ENCODE data around the gene EPHB1.
"Not testable (repeated sequence)": the region's sequence is repeated elsewhere in the genome, so short reads cannot be mapped to it uniquely, and the experiment has no call there.

Gene EPHB1

DNA sequence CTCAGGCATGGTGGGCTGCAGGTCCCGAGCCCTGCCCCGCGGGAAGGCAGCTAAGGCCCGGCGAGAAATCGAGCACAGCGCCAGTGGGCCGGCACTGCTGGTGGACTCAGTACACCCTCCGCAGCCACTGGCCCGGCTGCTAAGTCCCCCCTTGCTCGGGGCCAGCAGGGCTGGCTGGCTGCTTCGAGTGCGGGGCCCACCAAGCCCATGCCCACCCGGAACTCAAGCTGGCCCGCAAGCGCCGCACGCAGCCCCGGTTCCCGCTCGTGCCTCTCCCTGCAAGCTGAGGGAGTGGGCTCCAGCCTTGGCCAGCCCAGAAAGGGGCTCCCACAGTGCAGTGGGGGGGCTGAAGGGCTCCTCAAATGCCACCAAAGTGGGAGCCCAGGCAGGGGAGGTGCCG, 244.5 kb downstream of the EPHB1 start:
- not testable (repeated sequence) for H3K27ac Mint-ChIP-seq, ATAC-seq, H3K9me3 Mint-ChIP-seq, H3K4me3 Mint-ChIP-seq, H3K4me1 Mint-ChIP-seq, DNase-seq
- peaks cover 18% of the 10 kb centered on the region for H3K27me3 Mint-ChIP-seq

GRCh38 chr3:135040321-135041240, 245.5 kb downstream of the EPHB1 start:
- peak; percentile 7 for ATAC-seq
- no peaks in the 10 kb centered on the region for H3K4me1 Mint-ChIP-seq
- no peak for DNase-seq

GRCh38 chr3:135041601-135042000, 246.5 kb downstream of the EPHB1 start:
- H3K4me1 Mint-ChIP-seq: no peaks in the 10 kb centered on the region
- no peak overlapping the region for H3K27ac Mint-ChIP-seq
- no peak overlapping the region for H3K4me3 Mint-ChIP-seq
- no peaks in the 10 kb centered on the region for H3K27me3 Mint-ChIP-seq
- ATAC-seq (no peak), DNase-seq (no peak)
- H3K9me3 Mint-ChIP-seq: no peaks in the 10 kb centered on the region

More at GRCh38 chr3:135040321-135041240, 245.5 kb downstream of the EPHB1 start:
- H3K27ac Mint-ChIP-seq: no peak overlapping the region
- H3K4me3 Mint-ChIP-seq: no peak overlapping the region
- no peaks in the 10 kb centered on the region for H3K9me3 Mint-ChIP-seq
- H3K27me3 Mint-ChIP-seq: peaks cover 9% of the 10 kb centered on the region

DNA sequence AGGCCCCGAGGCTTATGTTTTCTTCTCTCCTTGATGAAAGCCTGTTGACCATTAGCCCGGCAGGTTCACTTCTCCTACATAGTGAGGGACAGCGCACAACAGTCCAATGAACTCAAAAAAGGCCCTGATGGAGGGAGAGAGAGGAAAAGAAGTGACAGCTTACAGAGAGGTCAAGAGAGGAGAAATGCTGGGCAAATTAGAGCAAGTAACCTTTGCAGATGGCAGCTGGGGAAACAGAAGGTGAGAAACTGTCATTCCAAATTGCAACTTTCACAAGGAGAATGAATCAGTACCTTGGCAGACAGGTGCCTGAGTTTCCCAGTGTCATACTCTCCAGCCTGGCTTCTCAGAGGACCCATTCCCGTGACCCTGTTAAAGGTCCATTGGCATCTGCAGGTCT, 252.0 kb downstream of the EPHB1 start:
- H3K27me3 Mint-ChIP-seq: no peaks in the 10 kb centered on the region
- ATAC-seq (no peak), DNase-seq (no peak)
- H3K9me3 Mint-ChIP-seq: no peaks in the 10 kb centered on the region
- H3K4me3 Mint-ChIP-seq: no peak overlapping the region
- H3K4me1 Mint-ChIP-seq: no peaks in the 10 kb centered on the region
- H3K27ac Mint-ChIP-seq: no peak overlapping the region

DNA sequence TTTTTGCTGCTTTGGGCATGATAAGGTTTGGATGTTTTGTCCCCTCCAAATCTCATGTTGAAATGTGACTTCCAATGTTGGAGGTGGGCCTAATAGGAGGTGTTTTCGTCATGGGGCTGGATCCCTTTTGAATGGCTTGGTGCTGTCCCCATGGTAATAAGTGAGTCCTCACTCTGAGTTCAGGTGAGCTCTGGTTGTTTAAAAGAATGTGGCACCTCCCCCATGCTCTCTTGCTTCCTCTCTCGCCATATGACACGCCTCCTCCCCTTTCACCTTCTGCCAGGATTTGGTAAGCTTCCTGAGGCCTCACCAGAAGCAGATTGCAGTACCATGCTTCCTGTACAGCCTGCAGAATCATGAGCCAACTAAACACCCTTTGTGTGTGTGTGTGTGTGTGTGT, 255.5 kb downstream of the EPHB1 start:
- no peaks in the 10 kb centered on the region for H3K27me3 Mint-ChIP-seq

GRCh38 chr3:135051409-135051973, 256.4 kb downstream of the EPHB1 start:
- Mint-ChIP-seq H3K27ac (no peak overlapping the region), H3K9me3 (no peaks in the 10 kb centered on the region), H3K4me1 (no peaks in the 10 kb centered on the region), H3K27me3 (no peaks in the 10 kb centered on the region), H3K4me3 (no peak overlapping the region)
- no peak for ATAC-seq
- no peak for DNase-seq

More for the DNA sequence above, 255.5 kb downstream of the EPHB1 start:
- Mint-ChIP-seq H3K27ac (no peak overlapping the region), H3K4me1 (no peaks in the 10 kb centered on the region), H3K4me3 (no peak overlapping the region), H3K9me3 (no peaks in the 10 kb centered on the region)
- no peak for DNase-seq
- ATAC-seq: no peak

DNA sequence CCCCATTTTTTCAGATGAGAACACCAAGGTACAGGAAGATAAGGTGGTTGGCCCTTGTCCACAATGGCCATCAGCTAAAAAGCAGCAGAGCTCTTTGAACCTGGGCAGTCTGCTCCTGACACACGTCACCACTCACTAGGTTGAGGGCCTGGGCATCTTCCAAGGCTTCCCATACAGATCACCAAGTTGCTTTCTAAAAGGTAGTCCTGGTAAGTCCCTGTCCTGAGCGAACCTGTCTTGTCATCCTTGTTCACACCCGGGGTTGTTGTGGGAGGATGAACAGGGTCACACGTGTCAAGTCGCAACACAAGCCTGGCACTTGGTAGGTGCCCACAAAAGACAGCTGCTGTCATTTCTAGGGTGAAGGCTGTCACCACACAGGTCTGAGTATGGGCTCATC, 260.4 kb downstream of the EPHB1 start:
- no peaks in the 10 kb centered on the region for H3K27me3 Mint-ChIP-seq
- ATAC-seq: peak; percentile 14
- no peaks in the 10 kb centered on the region for H3K4me1 Mint-ChIP-seq
- DNase-seq: no peak
- no peak overlapping the region for H3K27ac Mint-ChIP-seq
- H3K4me3 Mint-ChIP-seq: no peak overlapping the region
- H3K9me3 Mint-ChIP-seq: no peaks in the 10 kb centered on the region

- ATAC-seq (peak; percentile 44), DNase-seq (no peak)
- no peaks in the 10 kb centered on the region for H3K9me3 Mint-ChIP-seq
- H3K27ac Mint-ChIP-seq: peak overlapping the region in 1 of 2 donors; percentile 89
- H3K4me3 Mint-ChIP-seq: no peak overlapping the region
- H3K27me3 Mint-ChIP-seq: no peaks in the 10 kb centered on the region
- H3K4me1 Mint-ChIP-seq: no peaks in the 10 kb centered on the region
Measured at GRCh38 chr3:135056084-135056730, 261.1 kb downstream of the EPHB1 start.

GRCh38 chr3:135056733-135057310, 261.8 kb downstream of the EPHB1 start:
- no peak overlapping the region for H3K4me3 Mint-ChIP-seq
- H3K9me3 Mint-ChIP-seq: no peaks in the 10 kb centered on the region
- no peak for DNase-seq
- H3K27me3 Mint-ChIP-seq: no peaks in the 10 kb centered on the region
- ATAC-seq: peak; percentile 21
- H3K27ac Mint-ChIP-seq: no peak overlapping the region
- H3K4me1 Mint-ChIP-seq: no peaks in the 10 kb centered on the region

GRCh38 chr3:135057996-135058395, 262.9 kb downstream of the EPHB1 start:
- peak; percentile 25 for ATAC-seq
- no peak overlapping the region for H3K27ac Mint-ChIP-seq
- H3K9me3 Mint-ChIP-seq: peaks cover 0 to 8% of the 10 kb centered on the region in 2 donors
- no peaks in the 10 kb centered on the region for H3K4me1 Mint-ChIP-seq
- no peak overlapping the region for H3K4me3 Mint-ChIP-seq
- H3K27me3 Mint-ChIP-seq: no peaks in the 10 kb centered on the region
- no peak for DNase-seq

GRCh38 chr3:135059580-135059979, 264.5 kb downstream of the EPHB1 start:
- Mint-ChIP-seq H3K9me3 (peaks cover 0 to 22% of the 10 kb centered on the region in 2 donors), H3K27me3 (no peaks in the 10 kb centered on the region), H3K4me3 (no peak overlapping the region), H3K27ac (no peak overlapping the region), H3K4me1 (no peaks in the 10 kb centered on the region)
- DNase-seq (no peak), ATAC-seq (no peak)

GRCh38 chr3:135066844-135067727, 272.0 kb downstream of the EPHB1 start:
- not testable (repeated sequence) for DNase-seq, H3K27ac Mint-ChIP-seq, H3K4me3 Mint-ChIP-seq, ATAC-seq, H3K4me1 Mint-ChIP-seq
- H3K27me3 Mint-ChIP-seq: peaks cover 22% of the 10 kb centered on the region
- H3K9me3 Mint-ChIP-seq: peaks cover 9 to 42% of the 10 kb centered on the region in 2 donors

GRCh38 chr3:135068011-135068410, 273.0 kb downstream of the EPHB1 start:
- no peak for ATAC-seq
- peaks cover 22% of the 10 kb centered on the region for H3K27me3 Mint-ChIP-seq

DNA sequence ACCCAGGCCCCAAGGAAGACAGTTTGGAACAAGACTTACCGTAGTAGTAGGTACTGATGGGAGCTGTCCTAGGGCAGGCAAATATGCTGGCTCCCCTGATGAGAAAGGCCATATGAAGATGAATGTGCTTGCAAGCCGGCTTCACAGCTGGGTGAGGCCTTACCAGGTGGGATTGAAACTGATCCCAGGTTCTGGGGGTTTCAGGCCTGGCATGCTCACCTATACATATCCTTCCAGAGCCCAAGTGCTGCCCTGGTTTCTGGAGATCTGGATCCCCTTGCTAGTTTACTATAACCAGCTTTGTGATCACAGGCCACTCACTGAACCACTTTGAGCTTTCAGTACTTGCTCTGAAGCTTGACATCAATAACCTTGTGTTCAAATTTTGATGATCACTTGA, 274.3 kb downstream of the EPHB1 start:
- Mint-ChIP-seq H3K9me3 (peaks cover 14 to 20% of the 10 kb centered on the region in 2 donors), H3K4me1 (no peaks in the 10 kb centered on the region), H3K27ac (no peak overlapping the region), H3K4me3 (no peak overlapping the region), H3K27me3 (peaks cover 22% of the 10 kb centered on the region)
- no peak for ATAC-seq
- DNase-seq: no peak

More at GRCh38 chr3:135068011-135068410, 273.0 kb downstream of the EPHB1 start:
- Mint-ChIP-seq H3K27ac (no peak overlapping the region), H3K4me1 (no peaks in the 10 kb centered on the region), H3K4me3 (no peak overlapping the region), H3K9me3 (peaks cover 14 to 34% of the 10 kb centered on the region in 2 donors)
- no peak for DNase-seq

GRCh38 chr3:135071483-135071882, 276.4 kb downstream of the EPHB1 start:
- H3K4me1 Mint-ChIP-seq: no peaks in the 10 kb centered on the region
- no peak for ATAC-seq

More at GRCh38 chr3:135071483-135071882, 276.4 kb downstream of the EPHB1 start:
- Mint-ChIP-seq H3K4me3 (no peak overlapping the region), H3K9me3 (peaks cover 9 to 16% of the 10 kb centered on the region in 2 donors), H3K27ac (no peak overlapping the region), H3K27me3 (peaks cover 17% of the 10 kb centered on the region)
- no peak for DNase-seq

Measured in stimulated activated naive CD8-positive, alpha-beta T cell treated with anti-CD3 and anti-CD28 coated beads, Interleukin-15, amount 100 ng/mL, for 72 hours (primary cell).